Glomerular endothelial cell (primary cell): ENCODE results near the gene TTLL10. TPM values are rescaled to one million over a fixed set of nuclear protein-coding genes. Genes with fewer than 3 reads are reported as not detected.

Experiments
- DNase-seq: peaks from one replicate; pipeline ENCODE4 v3.0.0-alpha.2; 2011; ENCODE audit warnings: low read depth, low spot score; ENCODE audit errors: extremely low read depth
- total RNA-seq: library from RNA; depleted of rRNA; stranded (reverse); fragments of >200 nt; gene quantifications from 2 replicates; pipeline ENCODE4 v1.2.3, GENCODE V29; 2015

The TTLL10 gene
- total RNA-seq, 1 donor from 2014 or later = not detected

- no peak for DNase-seq
Measured at GRCh38 chr1:1217621-1218523, 44.2 kb downstream of the TTLL10 start.

DNA sequence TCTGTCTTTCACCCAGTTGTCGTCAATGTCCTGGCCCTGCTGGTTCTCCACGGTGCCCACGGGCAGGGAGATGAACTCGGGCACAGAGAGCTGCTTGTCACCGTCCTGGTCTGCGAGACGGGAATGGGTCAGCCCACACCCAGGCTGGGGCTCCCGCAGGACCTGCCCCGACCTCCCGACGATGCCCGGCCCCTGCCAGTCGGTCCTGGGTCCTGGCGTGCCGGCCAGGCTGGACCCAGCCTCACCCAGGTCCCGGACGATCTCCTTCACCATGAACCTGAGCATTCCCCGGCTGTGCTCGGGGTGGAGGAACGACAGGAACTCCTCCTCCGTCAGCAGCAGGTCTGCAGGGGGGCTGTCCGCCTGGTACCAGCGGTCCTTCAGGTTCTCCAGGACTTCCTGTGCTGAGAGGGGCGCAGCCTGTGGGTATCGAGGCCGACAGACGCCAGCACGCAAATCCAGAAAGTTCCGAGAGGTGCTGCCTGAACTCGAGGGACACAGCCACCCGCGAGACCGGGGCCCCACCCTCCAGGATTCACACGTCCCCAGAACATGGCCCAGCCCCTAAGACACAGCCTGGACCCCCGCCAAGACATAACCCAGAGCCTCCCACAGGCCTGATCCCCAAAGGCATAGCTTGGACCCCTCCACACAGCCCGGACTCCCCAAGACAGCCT is 45.0 kb downstream of the TTLL10 start:
- DNase-seq = no peak

DNA sequence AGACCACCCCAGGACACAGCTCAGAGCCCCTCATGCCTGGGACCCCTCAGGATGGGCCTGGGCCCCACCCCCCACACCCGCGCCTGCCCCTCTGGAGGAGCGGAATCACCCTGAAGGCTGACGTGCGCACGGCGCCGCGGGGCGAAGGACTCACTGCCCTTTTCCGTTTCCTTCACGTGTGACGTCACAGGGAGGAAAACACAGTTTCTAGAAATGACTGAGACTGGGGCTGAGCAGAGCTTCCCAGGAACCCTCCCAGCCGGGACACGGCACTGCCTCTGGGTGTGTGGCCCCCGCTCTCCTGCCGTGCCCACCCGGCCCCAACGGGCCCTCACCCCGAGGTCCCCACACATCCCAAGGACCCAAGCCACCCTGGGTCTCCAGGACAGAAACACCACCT is 45.7 kb downstream of the TTLL10 start:
- DNase-seq = no peak

DNA sequence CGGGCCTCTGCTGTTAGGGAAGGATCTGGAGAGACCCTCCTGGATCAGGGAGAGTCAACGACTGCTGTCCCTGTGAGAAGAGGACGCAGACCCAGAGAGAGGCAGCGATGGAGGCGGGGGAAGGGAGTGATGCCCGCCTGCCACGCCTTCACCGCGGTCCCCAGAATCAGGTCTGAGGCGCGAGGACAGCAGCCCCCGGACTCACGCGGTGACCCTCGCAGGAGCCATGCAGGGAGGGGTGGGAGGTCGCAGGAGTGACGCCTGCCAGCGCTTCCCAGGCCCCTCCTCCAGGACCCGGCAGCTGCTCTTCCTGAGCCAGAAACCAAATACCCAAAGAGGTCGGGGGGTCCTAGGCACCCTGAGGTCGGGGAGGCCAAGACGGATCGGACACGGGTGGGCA is 46.5 kb downstream of the TTLL10 start:
- DNase-seq = no peak

DNA sequence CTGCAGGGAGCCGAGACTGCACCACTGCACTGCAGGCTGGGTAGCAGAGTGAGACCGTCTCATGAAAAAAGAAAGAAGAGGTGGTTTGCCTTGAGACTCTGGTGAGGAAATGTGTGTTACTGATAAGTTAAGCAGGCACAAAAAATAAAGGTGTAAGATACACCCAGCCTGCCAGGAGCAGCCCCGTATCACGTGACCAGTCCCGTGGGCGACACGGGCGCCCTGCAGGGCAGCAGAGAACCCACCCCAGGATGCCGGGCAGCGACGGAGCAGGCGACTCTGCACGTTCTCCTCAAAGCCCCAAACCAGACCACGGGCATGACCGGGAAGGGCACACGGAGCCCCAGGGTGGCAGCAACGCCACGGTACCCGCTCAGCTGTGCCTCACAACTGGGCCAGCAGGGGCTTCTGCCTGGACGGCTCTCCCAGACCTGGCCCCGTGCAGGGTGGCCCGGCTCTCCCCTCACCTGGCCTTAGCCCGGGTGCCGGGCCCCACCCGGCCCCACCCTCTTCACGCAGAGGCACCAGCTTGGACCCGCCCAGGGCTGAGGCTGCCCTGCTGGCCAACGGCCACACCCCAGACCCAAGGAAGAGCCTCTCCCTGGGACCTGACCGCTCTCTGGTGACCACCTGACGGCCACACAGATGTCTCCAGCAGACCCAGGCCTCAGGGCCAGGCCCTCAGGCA is 48.4 kb downstream of the TTLL10 start:
- DNase-seq = no peak

DNA sequence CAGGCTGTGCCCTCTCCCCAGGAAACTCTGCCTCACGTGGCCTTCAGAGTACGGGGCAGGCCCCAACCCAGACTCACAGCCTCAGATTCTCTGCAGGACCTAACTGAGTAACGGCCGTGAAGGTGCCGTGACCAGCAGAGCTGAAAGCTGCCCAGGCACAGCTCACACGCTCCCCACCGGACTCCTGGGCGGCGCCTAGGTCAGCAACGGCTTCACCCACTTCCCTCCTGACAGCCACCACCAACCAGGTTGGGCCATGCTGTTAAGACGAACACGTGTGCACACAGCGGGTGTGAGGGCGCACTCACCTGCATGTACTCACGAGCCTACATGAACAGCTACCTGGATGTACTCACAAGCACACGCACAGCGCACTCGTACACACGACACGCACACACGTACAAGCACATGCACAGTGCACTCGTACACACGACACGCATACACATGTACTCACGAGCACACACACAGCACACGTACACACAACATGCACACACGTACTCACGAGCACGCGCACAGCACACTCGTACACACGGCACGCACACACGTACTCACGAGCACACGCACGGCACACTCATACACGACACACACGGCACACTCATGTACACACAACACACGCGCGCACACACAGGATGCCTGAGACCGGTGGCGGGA is 49.0 kb downstream of the TTLL10 start:
- no peak for DNase-seq

GRCh38 chr1:1223321-1223720 is 49.6 kb downstream of the TTLL10 start:
- no peak for DNase-seq

DNA sequence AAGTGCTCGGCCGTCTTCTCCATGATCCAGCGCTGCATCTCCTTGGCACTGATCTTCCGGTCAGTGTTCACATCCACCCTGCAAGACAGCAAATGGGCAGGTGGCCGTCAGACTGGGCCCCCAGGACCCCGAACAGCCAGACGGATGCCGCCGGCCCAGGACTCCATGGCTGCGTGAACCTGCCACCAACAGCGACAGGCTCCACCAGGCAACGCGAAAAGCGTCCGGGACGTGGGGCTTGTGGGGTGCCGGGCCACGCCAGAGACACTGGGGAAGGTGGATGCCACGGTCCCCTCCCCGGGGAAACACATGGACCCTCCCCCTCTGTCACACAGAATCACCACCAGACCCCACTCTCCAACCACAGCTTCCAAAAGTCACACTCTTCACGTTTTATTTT is 50.2 kb downstream of the TTLL10 start:
- DNase-seq = no peak

- no peak for DNase-seq
Measured at GRCh38 chr1:1225238-1225845, 51.7 kb downstream of the TTLL10 start.

GRCh38 chr1:1225913-1226312 is 52.2 kb downstream of the TTLL10 start:
- no peak for DNase-seq

DNA sequence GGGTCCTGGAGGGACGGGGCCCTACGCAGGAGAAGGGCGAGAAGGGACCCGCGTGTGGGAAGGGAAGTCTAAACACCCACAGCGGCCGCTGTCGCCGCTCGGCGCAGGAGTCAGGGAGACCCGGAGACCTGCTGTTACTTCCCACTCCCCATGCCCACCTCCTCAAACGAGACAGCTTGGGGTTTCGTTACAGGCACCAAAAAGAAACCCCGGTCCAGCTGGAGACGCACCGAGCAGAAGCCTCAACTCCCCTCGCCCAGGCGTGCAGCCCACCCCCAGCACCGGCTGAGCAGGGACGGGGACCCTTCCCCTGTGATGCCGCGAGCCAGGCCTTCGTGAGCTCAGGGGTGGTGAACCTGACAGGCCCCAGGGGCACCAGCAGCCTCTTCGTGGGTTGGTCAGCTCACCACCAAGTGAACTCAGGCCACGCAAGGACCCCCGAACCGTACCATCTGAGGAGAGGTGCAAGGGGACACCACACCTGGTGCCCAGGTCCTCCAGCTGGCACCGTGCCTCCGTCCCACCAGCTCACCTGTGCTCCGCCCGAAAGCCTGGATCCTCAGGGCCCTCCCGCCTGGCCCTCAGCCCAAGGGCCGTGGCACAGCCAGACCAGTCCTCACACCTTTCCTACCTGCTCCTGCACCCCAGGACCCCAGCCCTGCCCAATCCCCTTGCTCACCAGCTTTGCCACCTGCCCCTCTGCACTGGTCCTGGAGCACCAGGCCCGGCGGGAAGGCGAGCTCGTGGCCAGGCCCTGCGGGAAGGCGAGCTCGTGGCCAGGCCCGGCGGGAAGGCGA is 53.1 kb downstream of the TTLL10 start:
- DNase-seq = no peak

DNA sequence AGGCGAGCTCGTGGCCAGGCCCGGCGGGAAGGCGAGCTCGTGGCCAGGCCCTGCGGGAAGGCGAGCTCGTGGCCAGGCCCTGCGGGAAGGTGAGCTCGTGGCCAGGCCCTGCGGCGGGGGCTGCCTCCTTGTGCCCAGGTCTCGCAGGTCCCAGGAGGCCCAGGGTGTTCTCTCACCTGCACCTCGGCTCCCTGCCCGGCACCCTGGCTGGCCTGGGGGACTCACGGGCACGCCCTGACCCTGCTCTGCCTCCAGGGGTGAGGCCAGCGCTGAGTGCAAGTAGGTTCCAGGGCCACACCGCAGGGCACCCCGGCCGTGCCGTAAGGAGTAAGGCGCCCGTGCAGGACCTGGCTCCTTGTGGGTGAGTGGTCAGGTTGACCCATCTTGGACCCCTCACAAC is 53.7 kb downstream of the TTLL10 start:
- DNase-seq = no peak

GRCh38 chr1:1228187-1228586 is 54.5 kb downstream of the TTLL10 start:
- no peak for DNase-seq

- DNase-seq = no peak
Measured at GRCh38 chr1:1228596-1229321, 55.1 kb downstream of the TTLL10 start.

DNA sequence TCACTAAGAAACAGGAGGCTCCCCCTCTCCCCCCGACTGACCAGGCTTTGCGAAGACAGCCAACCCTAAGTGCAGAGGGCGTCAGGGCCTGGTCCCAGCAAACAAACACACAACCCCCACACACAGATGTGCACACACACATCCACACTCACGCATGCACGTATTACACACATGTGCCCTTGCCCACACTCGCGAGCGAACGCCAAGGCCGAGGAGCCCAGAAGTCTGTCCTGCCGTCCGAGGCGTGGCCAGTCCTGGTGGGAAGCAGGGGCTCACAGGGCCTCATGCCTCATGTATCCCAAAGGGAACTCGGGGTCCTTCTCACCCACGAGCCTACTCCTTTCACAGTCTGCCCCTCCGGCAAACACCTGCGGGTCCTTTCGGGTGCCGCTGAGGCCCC is 56.1 kb downstream of the TTLL10 start:
- no peak for DNase-seq

GRCh38 chr1:1230656-1231399 is 57.1 kb downstream of the TTLL10 start:
- no peak for DNase-seq

DNA sequence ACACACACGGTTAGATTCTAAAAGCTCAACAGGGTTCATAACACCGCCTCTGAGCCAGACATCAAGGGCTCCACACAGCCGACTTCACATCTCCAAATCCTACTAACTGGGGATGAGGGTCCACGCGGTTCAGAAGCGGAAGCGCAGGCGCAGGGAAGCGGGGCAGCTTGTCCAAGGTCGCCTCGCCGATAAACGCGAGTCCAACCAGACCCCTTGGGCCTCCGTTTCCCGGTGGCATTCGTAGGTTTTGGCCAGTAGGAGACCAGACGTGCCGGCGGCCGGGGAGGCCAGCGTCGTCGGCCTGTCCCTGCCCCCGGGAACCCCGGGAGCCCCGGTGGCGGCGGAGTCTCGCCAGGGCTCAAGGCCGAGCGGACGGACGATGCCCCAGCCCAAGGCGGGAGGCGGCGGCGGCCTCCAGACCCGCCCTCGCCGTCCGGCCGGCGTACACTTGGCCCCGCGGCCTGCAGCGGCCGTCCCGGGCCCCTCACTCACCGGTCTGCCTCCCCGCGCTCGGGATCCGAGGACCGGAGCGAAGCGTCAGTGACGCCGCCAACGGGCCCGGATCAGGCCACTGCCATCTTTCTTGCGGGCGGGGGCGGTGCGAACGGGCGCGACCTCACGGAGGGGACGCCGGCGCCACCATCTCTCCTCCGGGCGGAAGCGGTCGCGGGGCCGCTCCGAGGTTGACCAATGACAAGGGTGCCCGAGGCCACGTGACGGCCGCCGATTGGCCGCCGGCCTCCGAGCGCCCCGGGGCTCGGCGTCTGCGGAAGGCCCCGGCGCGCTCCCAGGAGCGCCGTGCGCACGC is 57.9 kb downstream of the TTLL10 start, which contains the start of gene SDF4:
SDF4 (minus strand) TSS at position 602 of the 808 bp plus-strand sequence. CDS start 3,229 bp downstream, outside the sequence.
- no peak for DNase-seq
